HG03280 (cell line): ENCODE data around the gene GLCCI1.

Source experiments
- ATAC-seq: cut with Tn5 transposase; IDR thresholded peaks from one replicate; pipeline ENCODE4 v1.9.1; 2021; ENCODE audit warnings: mild to moderate bottlenecking, moderate library complexity; ENCODE audit not compliant: unreplicated experiment

The GLCCI1 gene

GRCh38 chr7:8126601-8127167 lies 158.1 kb downstream of the GLCCI1 start:
- no peak for ATAC-seq

- ATAC-seq: no peak
These were observed 160.1 kb downstream of the GLCCI1 start for GRCh38 chr7:8128449-8129317.

DNA sequence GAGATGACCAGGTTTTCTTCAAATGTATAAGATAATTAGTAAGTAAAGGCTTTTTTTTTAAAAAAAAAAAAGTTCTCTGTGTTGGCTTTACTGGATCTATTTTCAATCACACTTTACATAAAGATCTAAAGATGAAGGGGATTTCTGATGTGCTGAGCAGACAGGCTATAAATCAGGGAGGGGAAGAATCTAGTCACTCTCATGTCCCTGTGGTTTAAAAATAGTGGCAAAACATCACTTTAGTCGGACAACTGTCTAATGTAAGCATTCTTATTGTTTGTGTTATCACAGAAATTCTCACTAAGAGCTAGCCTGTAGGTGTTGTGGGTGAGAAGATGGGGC lies 160.7 kb downstream of the GLCCI1 start:
- no peak for ATAC-seq

GRCh38 chr7:8130663-8131062 lies 162.1 kb downstream of the GLCCI1 start:
- ATAC-seq: no peak

DNA sequence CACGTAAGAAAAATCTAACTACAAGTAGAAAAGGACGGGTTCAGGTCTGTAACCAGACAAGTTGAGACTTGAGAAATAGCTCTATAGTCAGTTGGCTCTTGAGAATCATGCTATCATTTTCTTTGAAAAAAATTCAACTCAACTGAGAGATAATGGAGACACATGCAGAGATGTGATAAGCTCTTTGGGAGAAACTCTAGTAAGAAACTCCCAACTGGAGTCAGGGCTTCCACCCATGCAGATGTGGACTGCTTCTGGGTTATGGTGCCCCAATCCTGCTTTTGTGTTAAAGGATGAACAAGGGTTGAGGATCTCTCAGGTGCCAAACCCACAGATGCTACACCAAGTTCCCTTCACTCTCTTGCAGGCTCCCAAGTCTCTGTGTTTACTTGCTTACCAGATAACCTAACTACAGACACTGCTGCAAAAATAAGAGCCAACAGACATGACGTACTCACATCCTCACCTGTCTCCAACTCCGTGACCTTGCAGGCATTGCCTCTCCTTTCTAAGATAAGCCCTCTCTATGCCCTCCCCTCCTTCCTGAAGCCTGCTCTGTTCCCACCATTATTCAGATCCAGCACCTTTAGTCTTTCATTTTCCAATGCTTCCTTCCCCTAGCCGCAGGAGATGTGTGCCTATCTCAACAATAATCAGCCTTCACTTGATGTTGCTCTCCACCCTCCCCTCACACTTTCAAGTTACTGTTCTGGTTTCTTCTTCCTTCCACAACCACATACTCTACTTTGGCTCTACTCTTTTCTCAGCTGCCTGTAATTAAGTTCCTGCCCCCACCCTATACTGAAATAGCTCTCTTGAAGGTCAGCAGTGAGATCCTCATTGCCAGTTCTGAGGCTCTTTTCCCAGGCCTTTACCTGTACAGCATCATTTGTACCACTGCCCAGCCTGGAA lies 163.4 kb downstream of the GLCCI1 start:
- ATAC-seq: peak; percentile 58

- no peak for ATAC-seq
These were observed 164.7 kb downstream of the GLCCI1 start for GRCh38 chr7:8133188-8133848.

GRCh38 chr7:8134089-8134733 lies 165.6 kb downstream of the GLCCI1 start:
- ATAC-seq: peak; percentile 56

- no peak for ATAC-seq
These were observed 166.8 kb downstream of the GLCCI1 start for GRCh38 chr7:8135417-8135816.

DNA sequence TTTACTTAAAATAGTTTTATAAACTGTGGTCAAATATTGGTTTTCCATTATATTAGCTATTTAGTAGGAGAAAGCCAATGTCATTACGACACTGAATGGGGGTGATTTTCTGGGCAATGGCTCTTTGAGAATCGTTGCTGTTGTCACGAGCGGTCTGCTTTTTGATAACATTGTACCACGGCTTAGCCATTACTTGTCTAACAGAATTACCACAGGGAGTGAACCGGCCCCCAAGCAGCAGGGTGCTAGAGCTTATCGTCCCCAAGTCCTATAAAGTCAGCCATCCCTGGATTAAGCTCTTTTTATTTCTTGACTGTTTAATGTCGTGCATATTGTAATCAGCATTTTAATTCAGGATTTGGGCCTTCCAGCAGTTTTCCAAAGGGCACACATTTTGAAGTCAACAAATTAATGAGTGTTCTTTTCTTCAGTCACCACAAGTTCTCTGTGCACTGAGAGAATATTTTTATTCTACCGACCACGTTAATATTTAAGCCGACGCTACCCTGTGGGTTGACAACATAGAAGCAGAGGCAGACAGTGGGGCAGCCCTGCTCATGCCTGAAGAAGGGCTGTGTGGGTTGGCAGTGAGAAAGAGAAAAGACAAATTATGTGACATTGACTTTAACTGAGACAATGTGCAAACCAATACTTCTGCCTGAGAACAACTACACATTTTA lies 167.6 kb downstream of the GLCCI1 start:
- no peak for ATAC-seq
